ENCODE measurements around the gene MRPL11.

- TF ChIP-seq CTCF (IDR thresholded peaks at IDR 0.05; ENCODE audit: low read depth, low read length) (no peak), EZH2phosphoT487 (IDR thresholded peaks at IDR 0.05; ENCODE audit: low read depth) (no peak)
These were observed 23.4 kb upstream of the MRPL11 start for GRCh38 chr11:66462010-66462409.
